ENCODE results near the gene CCNYL1.

GRCh38 chr2:207676827-207677354 lies 34.5 kb upstream of the CCNYL1 start:
- TF ChIP-seq CTCF (IDR thresholded peaks at IDR 0.05; ENCODE audit: poor library complexity, severe bottlenecking) (no peak), POLR2AphosphoS5 (IDR thresholded peaks at IDR 0.05) (no peak)

All from neural cell (in vitro differentiated cells).